Panc1 (cell line): ENCODE data around the gene AFP. TPM values are rescaled to one million over a fixed set of nuclear protein-coding genes. Genes with fewer than 3 reads are reported as not detected.

Experiments used
- ATAC-seq: fragments of 200-7000 bp; cut with Tn5 transposase; 2 replicates; pipeline ENCODE4 v1.9.1; 2020; ENCODE audit warnings: mild to moderate bottlenecking, moderate library complexity
- BruUV-seq: library from RNA; stranded (reverse); fragments of 400-500 nt; replicated peaks from 2 replicates; lab custom pipeline; 2021; lab: Mats Ljungman, UMichigan
- CTCF ChIA-PET: fragments of 300-600 bp; sonication (Branson Sonifier 250); formaldehyde crosslinking; loops from one replicate; lab custom pipeline; 2022; ENCODE audit warnings: antibody characterized with exemption; lab: Charles Lee
- POLR2A ChIA-PET: fragments of 300-600 bp; sonication (Branson Sonifier 250); formaldehyde crosslinking; loops from one replicate; lab custom pipeline; 2022; ENCODE audit warnings: antibody characterized with exemption; lab: Charles Lee
- DNase-seq: peaks from one replicate; pipeline ENCODE4 v3.0.0-alpha.2; 2010; ENCODE audit warnings: low read depth, low spot score
- H3K27ac ChIP-seq: 2 replicates; pipeline ENCODE4 v1.5.1; 2011; ENCODE audit warnings: mild to moderate bottlenecking, low read length, inconsistent platforms
- H3K27me3 ChIP-seq: fragments of 200-500 bp; sonication (Bioruptor generic); 2 replicates; pipeline ENCODE4 v1.6.0; 2014; ENCODE audit warnings: low read length, inconsistent platforms; ENCODE audit not compliant: control insufficient read depth, insufficient read depth
- H3K36me3 ChIP-seq: fragments of 200-500 bp; sonication (Bioruptor generic); 2 replicates; pipeline ENCODE4 v1.5.1; 2014; ENCODE audit warnings: inconsistent platforms, mild to moderate bottlenecking, low read length, moderate library complexity; ENCODE audit not compliant: control insufficient read depth, insufficient read depth
- H3K4me1 ChIP-seq: 2 replicates; pipeline ENCODE4 v1.5.1; 2011; ENCODE audit warnings: inconsistent platforms, mild to moderate bottlenecking, low read length, moderate library complexity; ENCODE audit not compliant: control insufficient read depth, insufficient read depth
- H3K4me3 ChIP-seq, 2 experiments: 2 replicates each; pipeline ENCODE4 v1.5.1; 2011 to 2012; ENCODE audit warnings: low read depth in 2 of 2, low read length in 2 of 2, mild to moderate bottlenecking in 2 of 2, inconsistent platforms in 1 of 2, moderate library complexity in 1 of 2
- H3K9me3 ChIP-seq: fragments of 200-500 bp; sonication (Bioruptor generic); 2 replicates; pipeline ENCODE4 v1.5.1; 2014; ENCODE audit warnings: low read depth, mild to moderate bottlenecking, inconsistent platforms, low read length, moderate library complexity; ENCODE audit not compliant: control insufficient read depth, insufficient read depth
- CTCF ChIP-seq: fragments of 450-650 bp; IDR thresholded peaks from 2 replicates; pipeline ENCODE4 v1.5.1; 2017; ENCODE audit warnings: mild to moderate bottlenecking
- POLR2AphosphoS5 ChIP-seq: IDR thresholded peaks from 2 replicates; pipeline ENCODE4 v1.6.1; 2012; ENCODE audit warnings: mild to moderate bottlenecking, low read depth, low read length, moderate library complexity
- REST ChIP-seq, 2 experiments: IDR thresholded peaks; 2 replicates each; pipeline ENCODE4 v1.6.1; 2011 to 2012; ENCODE audit warnings: low read depth in 2 of 2, control low read depth in 1 of 2, low read length in 1 of 2, mild to moderate bottlenecking in 1 of 2, moderate library complexity in 1 of 2; ENCODE audit not compliant: insufficient read depth in 1 of 2
- SIN3A ChIP-seq: IDR thresholded peaks from 2 replicates; pipeline ENCODE4 v1.6.1; 2012; ENCODE audit warnings: low read depth, mild to moderate bottlenecking, low read length, moderate library complexity, borderline replicate concordance; ENCODE audit not compliant: insufficient read depth
- TCF7L2 ChIP-seq: IDR thresholded peaks from 2 replicates; pipeline ENCODE4 v1.6.1; 2011; ENCODE audit warnings: mild to moderate bottlenecking, low read depth, low read length, inconsistent platforms
- in situ Hi-C: cut with HindIII; loops from 2 replicates; pipeline ENCODE4 v1.10.0; 2016; ENCODE audit warnings: low sequenced_read_pairs, low pct_unique_long_range_greater_than_20kb
- intact Hi-C: fragments of 100-400 bp; cut with micrococcal nuclease; formaldehyde crosslinking; loops from one replicate; pipeline ENCODE4 v1.10.0; 2022; ENCODE audit not compliant: unreplicated experiment
- total RNA-seq: library from RNA; stranded (reverse); gene quantifications from one replicate; pipeline ENCODE4 v1.2.1, GENCODE V29; 2021; ENCODE audit not compliant: unreplicated experiment

AFP gene
- total RNA-seq, 1 experiment from 2014 or later = 1.3 TPM

- Histone ChIP-seq H3K4me1 (no peaks in the 10 kb centered on the region), H3K27ac (no peak overlapping the region), H3K36me3 (no peaks in the 10 kb centered on the region), H3K4me3 (no peak overlapping the region), H3K27me3 (no peaks in the 10 kb centered on the region), H3K9me3 (no peaks in the 10 kb centered on the region)
- ATAC-seq (no peak), DNase-seq (no peak)
- no peak for TF ChIP-seq POLR2AphosphoS5
- BruUV-seq = no TSS peak
- ChIA-PET POLR2A (no interaction called here), CTCF (no interaction called here)
- intact Hi-C loops (no loop called here), in situ Hi-C loops (no loop called here)
Observed at GRCh38 chr4:73479323-73479722, 43.3 kb downstream of the AFP start.

GRCh38 chr4:73481358-73481757 lies 45.3 kb downstream of the AFP start, which contains the start of gene AFM:
Gene AFM, plus strand, starts transcription at chr4:73481745. Its CDS starts 31 bp downstream, at chr4:73481776.
- TF ChIP-seq TCF7L2 (no peak), CTCF (no peak), POLR2AphosphoS5 (no peak), REST (IDR thresholded peaks at IDR 0.05; ENCODE audit: insufficient read depth in 1 of 2, low read depth in 2 of 2, low read length in 1 of 2) (no peak), SIN3A (no peak)
- in situ Hi-C loops (no loop called here), intact Hi-C loops (no loop called here)
- Histone ChIP-seq H3K4me3 (no peak within 1 kb of the TSS), H3K27me3 (no peaks in the 10 kb centered on the region), H3K27ac (no peak within 1 kb of the TSS), H3K36me3 (no peaks in the 10 kb centered on the region), H3K4me1 (no peaks in the 10 kb centered on the region), H3K9me3 (no peaks in the 10 kb centered on the region)
- BruUV-seq = no TSS peak
- ATAC-seq (no peak), DNase-seq (no peak)
- ChIA-PET CTCF (no interaction called here), POLR2A (no interaction called here)

GRCh38 chr4:73485085-73485484 lies 49.1 kb downstream of the AFP start:
- Histone ChIP-seq H3K4me3 (no peak overlapping the region), H3K27me3 (no peaks in the 10 kb centered on the region), H3K36me3 (no peaks in the 10 kb centered on the region), H3K27ac (no peak overlapping the region), H3K9me3 (no peaks in the 10 kb centered on the region), H3K4me1 (no peaks in the 10 kb centered on the region)
- intact Hi-C loops (no loop called here), in situ Hi-C loops (no loop called here)
- no peak for TF ChIP-seq TCF7L2
- no peak for TF ChIP-seq REST (IDR thresholded peaks at IDR 0.05; ENCODE audit: insufficient read depth in 1 of 2, low read depth in 2 of 2, low read length in 1 of 2)
- TF ChIP-seq CTCF = no peak
- no peak for TF ChIP-seq SIN3A
- no peak for TF ChIP-seq POLR2AphosphoS5
- DNase-seq (no peak), ATAC-seq (no peak)
- ChIA-PET CTCF (no interaction called here), POLR2A (no interaction called here)
- BruUV-seq = no TSS peak
